NCI-H1436 (cell line): ENCODE results near the gene RAB3GAP1.

Experiments
- DNase-seq: peaks from one replicate; lab custom pipeline; 2025; lab: John Stamatoyannopoulos, UW

RAB3GAP1 gene

DNA sequence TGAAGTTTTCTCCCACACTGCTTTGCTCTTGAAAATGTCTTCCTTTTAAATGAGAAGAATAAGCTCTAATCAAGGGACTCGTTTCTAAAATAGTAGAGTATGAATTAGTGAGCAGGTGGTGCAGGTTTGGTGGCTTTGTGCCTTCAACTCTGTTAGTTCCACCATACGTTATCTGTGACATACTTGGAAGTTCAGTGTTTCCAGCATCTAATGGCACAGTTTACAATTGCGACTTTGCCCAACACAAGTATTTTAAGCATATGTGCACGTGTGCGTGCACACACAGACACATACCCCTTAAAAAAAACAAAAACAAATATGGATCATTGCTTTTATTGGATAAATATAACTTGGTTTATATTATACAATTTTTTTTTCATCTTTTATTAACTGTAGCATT lies 111.8 kb downstream of the RAB3GAP1 start:
- no peak for DNase-seq

DNA sequence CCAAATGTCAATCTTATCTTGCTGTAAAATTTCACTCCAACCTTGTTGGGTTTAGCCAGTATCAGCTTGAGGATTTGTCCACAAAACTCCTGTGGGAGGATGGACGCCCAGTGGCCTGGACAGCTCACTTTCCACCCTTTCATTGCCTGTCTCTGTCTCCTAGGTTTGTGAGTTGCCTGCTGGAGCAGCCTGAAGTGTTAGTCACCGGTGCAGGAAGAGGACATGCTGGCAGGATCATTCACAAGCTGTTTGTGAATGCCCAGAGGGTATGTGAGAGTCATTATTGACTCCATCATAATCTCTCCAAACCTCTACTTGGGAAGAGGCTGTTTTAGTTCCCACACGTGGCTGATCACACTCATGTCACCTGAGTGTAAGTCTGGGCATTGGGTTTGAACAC lies 112.3 kb downstream of the RAB3GAP1 start:
- no peak for DNase-seq

DNA sequence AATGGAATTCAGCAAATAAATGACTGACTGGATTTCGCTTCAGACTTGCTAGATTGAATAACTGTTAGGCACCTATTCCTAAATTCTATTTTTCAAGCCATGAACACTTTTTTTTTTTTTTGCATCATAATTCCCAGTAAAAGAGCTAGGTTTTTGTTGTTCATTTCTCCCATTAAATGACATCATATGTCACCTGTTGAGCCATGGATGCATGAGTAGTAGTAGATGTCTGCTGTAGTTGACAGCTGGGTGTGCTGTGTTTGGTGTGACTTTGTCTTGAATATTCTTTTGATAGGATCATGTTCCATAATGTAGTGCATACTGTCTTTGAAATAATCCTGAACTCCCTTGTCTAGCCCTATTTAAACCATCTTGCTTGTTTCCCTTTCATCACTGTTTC lies 115.2 kb downstream of the RAB3GAP1 start:
- DNase-seq = no peak

- DNase-seq = no peak
Observed at GRCh38 chr2:135168204-135168856, 116.2 kb downstream of the RAB3GAP1 start.

DNA sequence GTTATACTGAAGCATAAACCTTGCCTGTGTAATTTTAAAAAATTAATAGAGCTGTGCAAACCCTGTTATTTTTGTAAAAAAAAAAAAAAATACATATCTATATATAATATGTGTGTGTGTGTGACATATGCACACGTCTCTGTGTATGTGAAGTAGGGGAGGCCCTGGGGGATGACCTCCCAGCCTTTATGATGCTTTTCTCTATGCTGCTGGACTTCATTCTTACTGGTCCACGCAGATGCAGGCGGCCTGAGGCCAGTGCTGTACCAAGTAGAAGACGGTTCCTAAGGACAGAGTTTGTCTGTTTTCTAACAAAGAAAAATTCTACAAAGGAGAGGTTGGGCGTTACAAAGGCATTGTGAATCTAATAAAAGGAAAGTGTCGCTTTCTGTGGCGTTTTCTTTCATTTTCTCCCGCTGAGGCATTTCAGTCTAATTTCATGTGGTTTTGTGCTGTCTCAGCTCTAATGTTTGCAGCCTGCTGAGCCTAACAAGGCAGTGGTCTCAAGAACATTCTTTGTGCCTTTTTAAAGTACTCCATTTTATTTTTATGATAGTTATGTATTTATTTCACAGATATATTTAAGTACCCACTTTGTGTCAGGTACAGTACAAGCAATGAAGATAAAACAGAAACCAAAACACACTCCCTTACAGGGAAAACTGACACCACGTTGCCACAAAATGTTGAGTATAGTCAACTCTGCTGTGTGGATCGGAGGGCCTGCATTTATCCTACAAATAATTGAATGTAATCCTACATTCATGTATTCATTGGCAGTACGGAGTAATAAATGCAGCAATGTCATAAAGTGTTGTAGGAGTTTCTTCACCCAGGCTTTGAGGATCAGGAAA lies 118.0 kb downstream of the RAB3GAP1 start:
- no peak for DNase-seq

DNA sequence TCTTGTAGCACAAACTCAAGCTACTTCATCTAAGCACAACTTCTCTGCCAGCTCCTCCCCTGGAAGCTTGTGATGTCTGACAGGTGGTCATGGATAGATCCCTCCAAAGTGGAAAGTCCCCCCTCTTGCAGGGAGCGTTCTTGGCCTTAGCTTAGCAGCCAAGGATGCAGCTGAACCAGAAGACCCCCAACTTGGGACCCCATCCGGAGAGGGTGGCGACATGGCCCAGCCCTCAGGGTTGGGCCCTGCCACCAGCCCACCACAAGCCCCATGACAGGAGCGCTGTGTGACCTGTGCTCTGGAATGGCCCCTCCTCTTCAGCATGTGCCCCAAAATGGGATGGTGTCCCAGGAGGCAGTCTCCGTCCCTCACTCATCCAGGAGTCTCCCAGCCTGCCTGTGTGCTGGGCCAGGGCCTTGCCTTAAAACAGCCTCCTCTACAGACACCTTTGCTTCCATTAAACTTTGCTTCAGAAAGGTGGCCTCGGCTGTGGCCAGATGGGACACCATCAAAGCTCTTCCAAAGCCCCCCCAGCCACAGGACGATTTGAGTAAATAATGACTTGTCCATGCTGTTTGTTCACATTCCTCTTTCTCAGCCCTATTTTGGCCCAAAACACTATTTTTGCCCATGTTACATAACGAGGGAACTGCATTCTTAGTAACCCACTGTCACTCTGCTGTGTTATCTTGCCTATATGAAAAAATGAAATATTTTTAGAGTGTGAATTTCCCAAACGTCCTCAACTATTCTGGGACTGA lies 122.1 kb downstream of the RAB3GAP1 start:
- DNase-seq = no peak

GRCh38 chr2:135174810-135175093 lies 122.7 kb downstream of the RAB3GAP1 start:
- no peak for DNase-seq

DNA sequence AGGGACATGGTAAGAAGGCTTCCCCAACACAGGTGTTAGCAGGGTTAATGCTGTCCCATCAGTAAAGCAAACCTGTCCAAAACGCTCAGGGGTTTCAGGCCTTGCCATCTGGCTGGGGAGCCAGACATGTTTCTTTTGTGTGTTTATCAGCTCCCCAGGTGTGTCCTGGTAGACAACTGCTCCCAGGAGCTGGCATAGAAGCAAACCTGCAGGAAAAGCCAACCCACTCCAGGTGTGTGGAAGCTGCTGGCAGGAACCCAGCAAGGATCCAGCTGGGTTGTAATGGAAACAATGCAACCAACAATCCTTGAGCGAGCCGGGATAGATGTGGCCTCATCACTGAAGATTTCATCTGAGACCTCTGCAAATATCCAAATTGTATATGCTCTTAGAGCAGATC lies 123.1 kb downstream of the RAB3GAP1 start:
- DNase-seq = no peak

- no peak for DNase-seq
Observed at GRCh38 chr2:135179689-135180088, 127.6 kb downstream of the RAB3GAP1 start.

GRCh38 chr2:135182190-135182589 lies 130.1 kb downstream of the RAB3GAP1 start:
- no peak for DNase-seq

- DNase-seq = no peak
Observed at GRCh38 chr2:135182601-135183000, 130.5 kb downstream of the RAB3GAP1 start.

- no peak for DNase-seq
Observed at GRCh38 chr2:135183822-135184221, 131.7 kb downstream of the RAB3GAP1 start.

- DNase-seq = no peak
Observed at GRCh38 chr2:135186054-135186453, 134.0 kb downstream of the RAB3GAP1 start.

DNA sequence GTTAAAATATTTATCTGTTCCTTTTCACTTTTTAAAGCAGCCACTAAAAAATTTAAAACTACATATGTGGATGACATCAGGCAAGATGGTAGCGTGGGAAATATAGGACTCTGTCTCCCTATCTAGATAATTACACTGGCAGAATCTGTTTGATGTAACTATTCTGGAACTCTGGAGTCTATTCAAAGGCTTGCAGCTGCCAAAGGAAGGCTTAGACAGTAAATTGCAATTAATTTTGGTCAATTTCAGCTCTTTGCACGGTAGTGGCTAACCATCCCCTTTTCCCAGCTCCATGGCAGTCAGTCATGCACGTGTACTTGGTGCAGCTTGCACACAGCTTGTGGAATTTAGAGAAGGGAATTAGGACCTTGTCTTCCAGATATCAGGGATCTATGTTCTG lies 135.2 kb downstream of the RAB3GAP1 start:
- DNase-seq = no peak

DNA sequence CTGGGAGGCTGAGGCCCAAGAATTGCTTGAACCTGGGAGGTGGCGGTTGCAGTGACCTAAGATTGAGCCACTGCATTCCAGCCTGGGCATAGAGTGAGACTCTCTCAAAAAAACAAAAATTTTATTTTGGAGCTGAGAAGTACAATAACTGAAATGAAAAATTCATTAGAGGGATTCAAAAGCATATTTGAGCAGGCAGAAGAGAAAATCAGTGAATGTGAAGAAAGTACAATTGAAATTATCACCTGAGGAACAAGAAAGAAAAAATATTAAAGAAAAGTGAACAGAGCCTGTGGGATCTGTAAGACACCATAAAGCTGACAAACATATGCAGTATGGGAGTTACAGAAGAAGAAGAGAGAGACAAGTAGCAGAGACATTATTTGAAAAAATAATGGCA lies 137.1 kb downstream of the RAB3GAP1 start:
- no peak for DNase-seq

GRCh38 chr2:135190799-135191198 lies 138.7 kb downstream of the RAB3GAP1 start:
- no peak for DNase-seq

DNA sequence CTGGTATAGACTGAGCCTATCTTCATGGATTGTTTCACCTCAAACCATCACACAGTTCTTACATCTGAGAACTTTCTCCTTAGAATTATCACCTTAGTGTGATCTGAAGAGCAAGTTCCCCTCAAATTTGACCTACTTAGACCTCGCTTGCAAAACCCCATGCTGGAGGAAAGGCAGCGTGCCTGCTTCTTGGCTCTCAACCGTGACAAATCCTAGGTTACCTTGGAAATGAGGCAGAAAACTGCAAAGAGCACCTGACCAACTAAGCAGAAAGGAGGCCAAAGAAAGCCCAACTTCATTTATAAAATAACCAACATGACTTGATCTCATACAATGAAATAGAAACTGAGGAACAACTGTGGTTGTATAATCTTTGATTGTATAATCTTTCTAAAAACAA lies 146.4 kb downstream of the RAB3GAP1 start:
- no peak for DNase-seq

GRCh38 chr2:135202751-135203150 lies 150.7 kb downstream of the RAB3GAP1 start:
- DNase-seq = no peak

- DNase-seq = no peak
Observed at GRCh38 chr2:135203944-135204343, 151.9 kb downstream of the RAB3GAP1 start.

DNA sequence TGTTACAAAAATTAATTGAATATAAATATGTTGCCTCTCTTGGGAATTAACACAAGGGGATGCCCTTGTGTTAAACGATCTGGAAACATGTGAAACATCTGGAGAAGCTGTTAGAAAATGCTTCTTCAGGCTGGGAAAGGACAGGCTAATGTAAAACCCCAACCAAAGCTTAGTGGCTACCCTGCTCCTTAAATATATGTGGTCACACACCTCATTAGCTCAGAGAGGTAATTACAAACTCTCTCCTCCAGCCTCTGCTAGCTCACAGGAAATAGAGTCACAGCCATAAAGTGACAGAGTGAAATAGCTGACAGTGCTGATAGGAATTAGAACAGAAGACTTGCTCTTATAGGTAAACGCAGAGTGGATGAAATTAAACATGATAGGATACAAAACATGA lies 155.9 kb downstream of the RAB3GAP1 start:
- DNase-seq = no peak

DNA sequence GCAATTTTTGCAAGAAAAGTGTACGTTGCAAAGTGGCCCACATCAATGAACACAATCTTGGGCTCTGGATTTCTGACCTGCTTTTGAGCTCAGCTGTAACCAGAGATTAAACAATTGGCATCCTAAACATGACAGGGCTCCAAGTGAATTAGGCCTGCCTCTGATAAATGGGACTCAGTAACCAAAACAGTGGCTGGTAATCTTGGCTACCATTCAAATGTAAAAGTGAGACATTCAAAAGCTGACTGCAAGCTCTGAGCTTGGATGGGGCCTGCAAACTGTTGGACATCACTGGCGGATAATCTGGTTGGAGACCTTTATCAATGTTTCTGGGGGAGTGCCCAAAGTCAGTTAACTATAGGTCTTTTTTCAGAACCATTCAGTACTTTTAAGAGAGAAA lies 160.7 kb downstream of the RAB3GAP1 start:
- no peak for DNase-seq

DNA sequence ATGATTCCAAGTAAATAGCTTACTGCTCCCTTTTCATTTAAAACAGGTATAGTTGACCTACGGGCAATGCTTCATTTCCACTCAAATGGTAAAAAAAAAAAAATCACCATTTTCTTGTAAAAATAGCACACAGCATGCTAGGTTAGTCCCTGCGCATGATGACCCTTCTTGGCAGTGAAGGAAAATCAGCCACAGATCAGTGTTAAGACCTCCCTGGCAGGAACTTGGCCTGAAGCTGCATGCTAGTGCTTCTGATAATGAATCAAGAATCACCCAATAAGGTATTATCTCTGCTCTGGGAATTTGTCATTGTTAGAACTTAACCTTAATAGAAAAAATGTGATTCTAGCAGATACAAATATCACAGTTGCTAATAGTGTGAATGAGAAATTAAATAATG lies 166.3 kb downstream of the RAB3GAP1 start:
- DNase-seq = no peak

DNA sequence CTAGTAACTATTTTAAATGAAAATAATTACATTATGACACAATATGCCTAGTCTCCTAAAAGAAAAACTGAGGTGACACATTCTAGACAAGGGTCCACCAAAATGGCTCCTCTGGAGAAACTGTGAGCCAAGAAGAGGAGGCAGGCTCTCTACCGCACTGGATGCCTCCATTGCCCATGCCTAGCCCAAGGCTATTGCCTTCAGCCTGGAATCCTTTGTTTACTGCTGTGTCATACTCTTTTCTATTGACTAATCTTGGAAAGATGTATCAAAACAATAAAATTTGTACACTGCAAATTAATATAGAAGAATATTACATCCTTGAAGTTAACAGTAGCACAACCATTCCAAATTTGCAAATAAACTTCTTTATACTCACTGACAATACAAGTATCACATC lies 167.1 kb downstream of the RAB3GAP1 start:
- DNase-seq = no peak
